Measurements from ENCODE around the gene ST3GAL2. TPM values are rescaled to one million over a fixed set of nuclear protein-coding genes. Genes with fewer than 3 reads are reported as not detected.

The ST3GAL2 gene
- total and polyA plus RNA-seq, 9 of the 15 experiments (the other 6 are each of a cell fraction or from before 2014, with no cell fraction given): 1.5 to 108 (median 34.3) TPM

DNA sequence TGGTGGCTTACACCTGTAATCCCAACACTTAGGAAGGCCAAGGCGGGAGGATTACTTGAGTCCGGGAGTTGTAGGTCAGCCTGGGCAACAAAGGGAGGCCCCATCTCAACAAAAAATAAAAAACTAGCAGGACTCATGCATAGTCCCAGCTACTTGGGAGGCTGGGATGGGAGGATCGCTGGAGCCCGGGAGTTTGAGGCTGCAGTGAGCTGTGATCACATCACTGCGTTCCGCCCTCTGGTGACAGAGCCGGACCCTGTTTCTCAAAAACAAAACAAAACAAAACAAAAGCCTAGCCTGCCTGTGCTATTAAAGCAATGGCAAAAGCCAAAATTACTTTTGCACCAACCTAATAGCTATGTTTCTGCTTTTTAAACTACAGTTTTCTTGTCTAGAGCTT is 17.0 kb upstream of the ST3GAL2 start (continued):
- TF ChIP-seq, protein P1, sequence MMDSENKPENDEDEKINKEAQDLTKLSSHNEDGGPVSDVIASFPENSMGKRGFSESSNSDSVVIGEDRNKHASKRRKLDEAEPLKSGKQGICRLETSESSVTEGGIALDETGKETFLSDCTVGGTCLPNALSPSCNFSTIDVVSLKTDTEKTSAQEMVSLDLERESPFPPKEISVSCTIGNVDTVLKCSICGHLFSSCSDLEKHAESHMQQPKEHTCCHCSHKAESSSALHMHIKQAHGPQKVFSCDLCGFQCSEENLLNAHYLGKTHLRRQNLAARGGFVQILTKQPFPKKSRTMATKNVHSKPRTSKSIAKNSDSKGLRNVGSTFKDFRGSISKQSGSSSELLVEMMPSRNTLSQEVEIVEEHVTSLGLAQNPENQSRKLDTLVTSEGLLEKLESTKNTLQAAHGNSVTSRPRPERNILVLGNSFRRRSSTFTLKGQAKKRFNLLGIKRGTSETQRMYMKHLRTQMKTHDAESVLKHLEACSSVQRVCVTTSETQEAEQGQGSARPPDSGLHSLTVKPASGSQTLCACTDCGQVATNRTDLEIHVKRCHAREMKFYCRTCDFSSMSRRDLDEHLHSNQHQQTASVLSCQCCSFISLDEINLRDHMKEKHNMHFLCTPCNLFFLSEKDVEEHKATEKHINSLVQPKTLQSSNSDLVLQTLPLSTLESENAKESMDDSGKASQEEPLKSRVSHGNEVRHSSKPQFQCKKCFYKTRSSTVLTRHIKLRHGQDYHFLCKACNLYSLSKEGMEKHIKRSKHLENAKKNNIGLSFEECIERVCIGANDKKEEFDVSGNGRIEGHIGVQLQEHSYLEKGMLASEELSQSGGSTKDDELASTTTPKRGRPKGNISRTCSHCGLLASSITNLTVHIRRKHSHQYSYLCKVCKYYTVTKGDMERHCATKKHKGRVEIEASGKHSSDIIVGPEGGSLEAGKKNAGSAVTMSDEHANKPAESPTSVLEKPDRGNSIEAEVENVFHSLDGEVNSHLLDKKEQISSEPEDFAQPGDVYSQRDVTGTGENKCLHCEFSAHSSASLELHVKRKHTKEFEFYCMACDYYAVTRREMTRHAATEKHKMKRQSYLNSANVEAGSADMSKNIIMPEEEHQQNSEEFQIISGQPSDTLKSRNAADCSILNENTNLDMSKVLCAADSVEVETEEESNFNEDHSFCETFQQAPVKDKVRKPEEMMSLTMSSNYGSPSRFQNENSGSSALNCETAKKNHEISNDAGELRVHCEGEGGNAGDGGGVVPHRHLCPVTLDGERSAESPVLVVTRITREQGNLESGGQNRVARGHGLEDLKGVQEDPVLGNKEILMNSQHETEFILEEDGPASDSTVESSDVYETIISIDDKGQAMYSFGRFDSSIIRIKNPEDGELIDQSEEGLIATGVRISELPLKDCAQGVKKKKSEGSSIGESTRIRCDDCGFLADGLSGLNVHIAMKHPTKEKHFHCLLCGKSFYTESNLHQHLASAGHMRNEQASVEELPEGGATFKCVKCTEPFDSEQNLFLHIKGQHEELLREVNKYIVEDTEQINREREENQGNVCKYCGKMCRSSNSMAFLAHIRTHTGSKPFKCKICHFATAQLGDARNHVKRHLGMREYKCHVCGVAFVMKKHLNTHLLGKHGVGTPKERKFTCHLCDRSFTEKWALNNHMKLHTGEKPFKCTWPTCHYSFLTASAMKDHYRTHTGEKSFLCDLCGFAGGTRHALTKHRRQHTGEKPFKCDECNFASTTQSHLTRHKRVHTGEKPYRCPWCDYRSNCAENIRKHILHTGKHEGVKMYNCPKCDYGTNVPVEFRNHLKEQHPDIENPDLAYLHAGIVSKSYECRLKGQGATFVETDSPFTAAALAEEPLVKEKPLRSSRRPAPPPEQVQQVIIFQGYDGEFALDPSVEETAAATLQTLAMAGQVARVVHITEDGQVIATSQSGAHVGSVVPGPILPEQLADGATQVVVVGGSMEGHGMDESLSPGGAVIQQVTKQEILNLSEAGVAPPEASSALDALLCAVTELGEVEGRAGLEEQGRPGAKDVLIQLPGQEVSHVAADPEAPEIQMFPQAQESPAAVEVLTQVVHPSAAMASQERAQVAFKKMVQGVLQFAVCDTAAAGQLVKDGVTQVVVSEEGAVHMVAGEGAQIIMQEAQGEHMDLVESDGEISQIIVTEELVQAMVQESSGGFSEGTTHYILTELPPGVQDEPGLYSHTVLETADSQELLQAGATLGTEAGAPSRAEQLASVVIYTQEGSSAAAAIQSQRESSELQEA (IDR thresholded peaks at IDR 0.05; ENCODE audit: low read depth): no peak
- TF ChIP-seq, protein P2, sequence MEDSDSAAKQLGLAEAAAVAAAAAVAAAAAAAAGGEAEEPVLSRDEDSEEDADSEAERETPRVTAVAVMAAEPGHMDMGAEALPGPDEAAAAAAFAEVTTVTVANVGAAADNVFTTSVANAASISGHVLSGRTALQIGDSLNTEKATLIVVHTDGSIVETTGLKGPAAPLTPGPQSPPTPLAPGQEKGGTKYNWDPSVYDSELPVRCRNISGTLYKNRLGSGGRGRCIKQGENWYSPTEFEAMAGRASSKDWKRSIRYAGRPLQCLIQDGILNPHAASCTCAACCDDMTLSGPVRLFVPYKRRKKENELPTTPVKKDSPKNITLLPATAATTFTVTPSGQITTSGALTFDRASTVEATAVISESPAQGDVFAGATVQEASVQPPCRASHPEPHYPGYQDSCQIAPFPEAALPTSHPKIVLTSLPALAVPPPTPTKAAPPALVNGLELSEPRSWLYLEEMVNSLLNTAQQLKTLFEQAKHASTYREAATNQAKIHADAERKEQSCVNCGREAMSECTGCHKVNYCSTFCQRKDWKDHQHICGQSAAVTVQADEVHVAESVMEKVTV (CRISPR knock-in tag; IDR thresholded peaks at IDR 0.05): 0 out of 2 replicates have a peak, but pooled peaks have one; percentile 24
- TF ChIP-seq ZNF551 (CRISPR knock-in tag; IDR thresholded peaks at IDR 0.05): no peak
- no peak for TF ChIP-seq SRSF1 (IDR thresholded peaks at IDR 0.05; ENCODE audit: low read depth, low read length)
- TF ChIP-seq BRF1 (IDR thresholded peaks at IDR 0.05; ENCODE audit: borderline replicate concordance, extremely low read depth, insufficient read length): no peak
- no peak for TF ChIP-seq SNRNP70 (optimal IDR thresholded peaks at IDR 0.05; ENCODE audit: low read depth, low read length)
- TF ChIP-seq RBM15 (IDR thresholded peaks at IDR 0.05; ENCODE audit: insufficient read depth, low read length): no peak
- TF ChIP-seq, protein P3, sequence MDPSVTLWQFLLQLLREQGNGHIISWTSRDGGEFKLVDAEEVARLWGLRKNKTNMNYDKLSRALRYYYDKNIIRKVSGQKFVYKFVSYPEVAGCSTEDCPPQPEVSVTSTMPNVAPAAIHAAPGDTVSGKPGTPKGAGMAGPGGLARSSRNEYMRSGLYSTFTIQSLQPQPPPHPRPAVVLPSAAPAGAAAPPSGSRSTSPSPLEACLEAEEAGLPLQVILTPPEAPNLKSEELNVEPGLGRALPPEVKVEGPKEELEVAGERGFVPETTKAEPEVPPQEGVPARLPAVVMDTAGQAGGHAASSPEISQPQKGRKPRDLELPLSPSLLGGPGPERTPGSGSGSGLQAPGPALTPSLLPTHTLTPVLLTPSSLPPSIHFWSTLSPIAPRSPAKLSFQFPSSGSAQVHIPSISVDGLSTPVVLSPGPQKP (CRISPR knock-in tag; IDR thresholded peaks at IDR 0.05): no peak
- TF ChIP-seq ZNF76 (CRISPR knock-in tag; IDR thresholded peaks at IDR 0.05; ENCODE audit: borderline replicate concordance): no peak
- no peak for TF ChIP-seq TBL1XR1 (IDR thresholded peaks at IDR 0.05; ENCODE audit: low read length in 2 of 2)
- TF ChIP-seq STAT5A (IDR thresholded peaks at IDR 0.05; ENCODE audit: borderline replicate concordance, low read length): no peak
- TF ChIP-seq ZNF561 (CRISPR knock-in tag; conservative IDR thresholded peaks at IDR 0.05): no peak
- TF ChIP-seq SAFB (IDR thresholded peaks at IDR 0.05; ENCODE audit: borderline replicate concordance, low read depth, low read length): no peak
- no peak for TF ChIP-seq DIDO1 (tag; IDR thresholded peaks at IDR 0.05; ENCODE audit: low read depth)
- no peak for TF ChIP-seq MAFF (IDR thresholded peaks at IDR 0.05; ENCODE audit: low read length)
- peak; percentile 64 for TF ChIP-seq HDAC2 (IDR thresholded peaks at IDR 0.05)
- TF ChIP-seq NCOA2 (IDR thresholded peaks at IDR 0.05; ENCODE audit: partially characterized antibody in 2 of 2): no peak
- TF ChIP-seq, protein P4, sequence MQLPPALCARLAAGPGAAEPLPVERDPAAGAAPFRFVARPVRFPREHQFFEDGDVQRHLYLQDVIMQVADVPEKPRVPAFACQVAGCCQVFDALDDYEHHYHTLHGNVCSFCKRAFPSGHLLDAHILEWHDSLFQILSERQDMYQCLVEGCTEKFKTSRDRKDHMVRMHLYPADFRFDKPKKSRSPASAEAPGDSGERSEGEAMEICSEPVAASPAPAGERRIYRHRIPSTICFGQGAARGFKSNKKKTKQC (CRISPR knock-in tag; IDR thresholded peaks at IDR 0.05): no peak
- TF ChIP-seq MAFK (IDR thresholded peaks at IDR 0.05; ENCODE audit: low read length): no peak

All from K562 (cell line).